SW480 (cell line): ENCODE results near the gene SOD3.

Source experiments
- DNase-seq: peaks from one replicate; pipeline ENCODE4 v3.0.0-alpha.2; 2016; ENCODE audit warnings: low spot score

The SOD3 gene

GRCh38 chr4:24801136-24801855 is 5.9 kb downstream of the SOD3 start:
- no peak for DNase-seq

GRCh38 chr4:24802648-24803047 is 7.3 kb downstream of the SOD3 start:
- DNase-seq: no peak

- no peak for DNase-seq
Measured at GRCh38 chr4:24805067-24805466, 9.7 kb downstream of the SOD3 start.

GRCh38 chr4:24805566-24805965 is 10.2 kb downstream of the SOD3 start:
- DNase-seq: no peak

GRCh38 chr4:24806206-24806990 is 11.0 kb downstream of the SOD3 start:
- no peak for DNase-seq

GRCh38 chr4:24807611-24808010 is 12.2 kb downstream of the SOD3 start:
- DNase-seq: no peak

GRCh38 chr4:24808261-24808660 is 12.9 kb downstream of the SOD3 start:
- DNase-seq: no peak

GRCh38 chr4:24808955-24809354 is 13.6 kb downstream of the SOD3 start:
- DNase-seq: no peak

GRCh38 chr4:24809376-24809775 is 14.0 kb downstream of the SOD3 start:
- no peak for DNase-seq

GRCh38 chr4:24809815-24810405 is 14.5 kb downstream of the SOD3 start:
- no peak for DNase-seq

GRCh38 chr4:24810871-24811631 is 15.7 kb downstream of the SOD3 start:
- DNase-seq: no peak

GRCh38 chr4:24813732-24814131 is 18.4 kb downstream of the SOD3 start:
- no peak for DNase-seq

GRCh38 chr4:24816797-24817196 is 21.4 kb downstream of the SOD3 start:
- no peak for DNase-seq

GRCh38 chr4:24820541-24820940 is 25.2 kb downstream of the SOD3 start:
- DNase-seq: no peak

- DNase-seq: no peak
Measured at GRCh38 chr4:24824720-24825119, 29.3 kb downstream of the SOD3 start.

- DNase-seq: no peak
Measured at GRCh38 chr4:24831637-24832036, 36.3 kb downstream of the SOD3 start.

GRCh38 chr4:24835696-24836095 is 40.3 kb downstream of the SOD3 start:
- DNase-seq: no peak

- no peak for DNase-seq
Measured at GRCh38 chr4:24836661-24837242, 41.4 kb downstream of the SOD3 start.

- no peak for DNase-seq
Measured at GRCh38 chr4:24837336-24837735, 42.0 kb downstream of the SOD3 start.

- DNase-seq: no peak
Measured at GRCh38 chr4:24837781-24838180, 42.4 kb downstream of the SOD3 start.

GRCh38 chr4:24840362-24840761 is 45.0 kb downstream of the SOD3 start:
- DNase-seq: no peak
